Lower leg skin (tissue), 3 donors: ENCODE data around the gene ZDHHC14.

ENCODE experiments used
- CTCF ChIP-seq, 3 donors: fragments of 450-650 bp; IDR thresholded peaks; one replicate each; pipeline ENCODE4 v1.5.1; 2016; ENCODE audit warnings: antibody characterized with exemption in 3 of 3, mild to moderate bottlenecking in 3 of 3, moderate library complexity in 2 of 3
- POLR2A ChIP-seq, 2 donors: fragments of 450-650 bp; IDR thresholded peaks; one replicate each; pipeline ENCODE4 v1.6.1; 2016 to 2017; ENCODE audit warnings: antibody characterized with exemption in 2 of 2, mild to moderate bottlenecking in 1 of 2, moderate library complexity in 1 of 2

- TF ChIP-seq POLR2A (IDR thresholded peaks at IDR 0.05) (no peak), CTCF (IDR thresholded peaks at IDR 0.05) (no peak)
Observed at GRCh38 chr6:157681041-157681650, 300.2 kb downstream of the ZDHHC14 start.
